Fibroblast of mammary gland (primary cell): ENCODE measurements around the gene GATD1.

Experiments used
- DNase-seq: peaks from one replicate; pipeline ENCODE4 v3.0.0-alpha.2; 2010; ENCODE audit warnings: low read depth
- H3K4me3 ChIP-seq: 2 replicates; pipeline ENCODE4 v1.5.1; 2011; ENCODE audit warnings: low read depth, mild to moderate bottlenecking, low read length, moderate library complexity; ENCODE audit not compliant: control insufficient read depth
- CTCF ChIP-seq: conservative IDR thresholded peaks from 2 replicates; pipeline ENCODE4 v1.5.1; 2011; ENCODE audit warnings: low read depth, low read length, inconsistent platforms; ENCODE audit not compliant: control insufficient read depth, insufficient read depth

Gene GATD1

GRCh38 chr11:777288-778255 lies at the start of gene GATD1:
TSS of gene GATD1 (minus strand) at chr11:777487. CDS start at chr11:777462, 25 bp downstream.
- TF ChIP-seq CTCF = no peak
- H3K4me3 ChIP-seq = peak within 1 kb of the TSS; percentile 80
- peak; percentile 74 for DNase-seq

GRCh38 chr11:826836-827145 lies 49.5 kb upstream of the GATD1 start:
- H3K4me3 ChIP-seq = no peak overlapping the region
- TF ChIP-seq CTCF = no peak
- DNase-seq = no peak

- no peak for TF ChIP-seq CTCF
- H3K4me3 ChIP-seq = no peak overlapping the region
- DNase-seq = no peak
These were observed 48.9 kb upstream of the GATD1 start for GRCh38 chr11:826227-826621.

- no peak for TF ChIP-seq CTCF
- DNase-seq = no peak
- no peak overlapping the region for H3K4me3 ChIP-seq
These were observed 48.3 kb upstream of the GATD1 start for GRCh38 chr11:825366-826226.

- TF ChIP-seq CTCF = no peak
These were observed 47.7 kb upstream of the GATD1 start for GRCh38 chr11:824942-825341.

GRCh38 chr11:824292-824880 lies 47.1 kb upstream of the GATD1 start:
- no peak for DNase-seq
- no peak for TF ChIP-seq CTCF
- no peak overlapping the region for H3K4me3 ChIP-seq

More at GRCh38 chr11:824942-825341, 47.7 kb upstream of the GATD1 start:
- H3K4me3 ChIP-seq = no peak overlapping the region
- DNase-seq = no peak
